NT2/D1 (cell line): ENCODE measurements around the gene NOM1.

Source experiments
- YY1 ChIP-seq: IDR thresholded peaks from 2 replicates; pipeline ENCODE4 v1.6.1; 2011; ENCODE audit not compliant: insufficient read length, insufficient read depth
- ZNF274 ChIP-seq: IDR thresholded peaks from 2 replicates; pipeline ENCODE4 v1.6.1; 2011; ENCODE audit warnings: mild to moderate bottlenecking, low read depth, low read length

- TF ChIP-seq YY1 (no peak), ZNF274 (no peak)
Observed at GRCh38 chr7:157021071-157021870, 71.8 kb downstream of the NOM1 start.
